ENCODE results near the gene IFNA10. TPM values are rescaled to one million over a fixed set of nuclear protein-coding genes. Genes with fewer than 3 reads are reported as not detected.
"Not testable (repeated sequence)": the region's sequence is repeated elsewhere in the genome, so short reads cannot be mapped to it uniquely, and the experiment has no call there.

Gene IFNA10
- total and polyA plus RNA-seq, 8 donors: not detected

DNA sequence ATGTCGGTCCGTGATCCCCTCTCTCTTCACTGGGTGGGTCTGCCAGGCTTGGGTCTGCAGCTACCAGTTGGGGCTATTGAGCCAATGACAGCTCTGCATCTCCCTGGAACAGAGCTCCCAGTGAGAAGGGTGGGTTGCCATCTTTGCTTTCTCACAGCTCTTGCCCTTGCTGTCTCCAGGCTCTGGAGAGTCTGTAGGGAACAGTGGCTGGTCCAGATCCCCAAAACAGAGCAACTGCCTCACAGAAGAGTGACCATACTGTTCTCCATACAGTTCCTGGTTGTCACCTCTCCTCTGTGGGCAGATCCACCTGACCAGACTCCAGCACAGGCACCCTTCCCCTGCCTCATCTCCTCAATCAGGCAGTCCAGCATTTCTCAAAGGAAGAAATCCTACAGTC is 26.3 kb upstream of the IFNA10 start:
- TF ChIP-seq, protein P1, sequence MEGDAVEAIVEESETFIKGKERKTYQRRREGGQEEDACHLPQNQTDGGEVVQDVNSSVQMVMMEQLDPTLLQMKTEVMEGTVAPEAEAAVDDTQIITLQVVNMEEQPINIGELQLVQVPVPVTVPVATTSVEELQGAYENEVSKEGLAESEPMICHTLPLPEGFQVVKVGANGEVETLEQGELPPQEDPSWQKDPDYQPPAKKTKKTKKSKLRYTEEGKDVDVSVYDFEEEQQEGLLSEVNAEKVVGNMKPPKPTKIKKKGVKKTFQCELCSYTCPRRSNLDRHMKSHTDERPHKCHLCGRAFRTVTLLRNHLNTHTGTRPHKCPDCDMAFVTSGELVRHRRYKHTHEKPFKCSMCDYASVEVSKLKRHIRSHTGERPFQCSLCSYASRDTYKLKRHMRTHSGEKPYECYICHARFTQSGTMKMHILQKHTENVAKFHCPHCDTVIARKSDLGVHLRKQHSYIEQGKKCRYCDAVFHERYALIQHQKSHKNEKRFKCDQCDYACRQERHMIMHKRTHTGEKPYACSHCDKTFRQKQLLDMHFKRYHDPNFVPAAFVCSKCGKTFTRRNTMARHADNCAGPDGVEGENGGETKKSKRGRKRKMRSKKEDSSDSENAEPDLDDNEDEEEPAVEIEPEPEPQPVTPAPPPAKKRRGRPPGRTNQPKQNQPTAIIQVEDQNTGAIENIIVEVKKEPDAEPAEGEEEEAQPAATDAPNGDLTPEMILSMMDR (IDR thresholded peaks at IDR 0.05): no peak
- Histone ChIP-seq H3K27ac (no peak overlapping the region), H3K36me3 (no peaks in the 10 kb centered on the region), H3K27me3 (no peaks in the 10 kb centered on the region), H3K4me1 (no peaks in the 10 kb centered on the region), H3K4me3 (no peak overlapping the region), H3K9me3 (no peaks in the 10 kb centered on the region)
- no peak for ATAC-seq
- DNase-seq: no peak
- intact Hi-C loops (cut with DNase I): no loop called here
- FAIRE-seq: no peak
- 54 to 68% methylated on average over 2 of the region's 2 CpGs for WGBS, 2 donors

DNA sequence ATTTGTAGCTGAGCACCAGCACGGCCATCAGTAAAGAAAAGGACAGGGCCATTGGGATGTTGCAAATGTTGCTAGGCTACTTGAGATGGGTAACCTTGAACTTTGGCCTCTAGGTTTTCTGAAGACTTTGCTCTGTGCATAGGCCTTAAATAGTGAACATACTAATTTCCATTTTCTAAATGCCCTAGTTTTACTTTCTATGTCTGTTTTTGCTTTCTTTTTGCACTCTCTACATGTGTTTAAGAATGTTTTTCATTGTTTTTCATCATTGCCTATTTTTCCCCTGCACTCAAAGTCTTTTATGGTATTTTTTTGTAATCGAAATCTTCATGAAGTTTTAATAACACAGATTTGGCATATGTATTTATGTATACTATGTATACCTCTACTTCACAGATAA is 21.2 kb upstream of the IFNA10 start, which contains the start of gene IFNA17:
Gene IFNA17 (minus strand): TSS at position 101 of the 400 bp plus-strand sequence. CDS start 49 bp downstream, at position 52.
- WGBS, 2 donors: 51 to 78% methylated on average over 2 of the region's 2 CpGs
- H3K27ac ChIP-seq: no peak within 1 kb of the TSS
- no peaks in the 10 kb centered on the region for H3K27me3 ChIP-seq
- FAIRE-seq (no peak), DNase-seq (no peak), ATAC-seq (no peak)
- TF ChIP-seq, protein P1 (IDR thresholded peaks at IDR 0.05): no peak
- intact Hi-C loops (cut with DNase I): no loop called here
- H3K36me3 ChIP-seq: no peaks in the 10 kb centered on the region
- no peaks in the 10 kb centered on the region for H3K4me1 ChIP-seq
- no peaks in the 10 kb centered on the region for H3K9me3 ChIP-seq
- no peak within 1 kb of the TSS for H3K4me3 ChIP-seq

DNA sequence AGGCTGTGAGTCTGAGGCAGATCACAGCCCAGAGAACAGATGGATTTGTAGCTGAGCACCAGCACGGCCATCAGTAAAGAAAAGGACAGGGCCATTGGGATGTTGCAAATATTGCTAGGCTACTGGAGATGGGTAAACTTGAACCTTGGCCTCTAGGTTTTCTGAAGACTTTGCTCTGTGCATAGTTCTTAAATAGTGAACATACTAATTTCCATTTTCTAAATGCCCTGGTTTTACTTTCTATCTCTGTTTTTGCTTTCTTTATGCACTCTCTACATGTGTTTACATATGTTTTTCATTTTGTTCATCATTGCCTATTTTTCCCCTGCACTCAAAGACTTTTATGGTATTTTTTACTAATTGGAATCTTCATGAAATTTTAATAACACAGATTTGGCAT is 10.3 kb upstream of the IFNA10 start, which contains the start of gene IFNA16:
Gene IFNA16 (minus strand): TSS at position 101 of the 400 bp plus-strand sequence. CDS start 6 bp downstream, at position 95.
- DNase-seq; intact Hi-C loops (cut with DNase I); FAIRE-seq; ATAC-seq; H3K27ac ChIP-seq; H3K4me3 ChIP-seq; H3K9me3 ChIP-seq; H3K36me3 ChIP-seq; H3K4me1 ChIP-seq; H3K27me3 ChIP-seq: not testable (repeated sequence)
- WGBS, 2 donors: 62 to 93% methylated on average over 1 of the region's 1 CpG

DNA sequence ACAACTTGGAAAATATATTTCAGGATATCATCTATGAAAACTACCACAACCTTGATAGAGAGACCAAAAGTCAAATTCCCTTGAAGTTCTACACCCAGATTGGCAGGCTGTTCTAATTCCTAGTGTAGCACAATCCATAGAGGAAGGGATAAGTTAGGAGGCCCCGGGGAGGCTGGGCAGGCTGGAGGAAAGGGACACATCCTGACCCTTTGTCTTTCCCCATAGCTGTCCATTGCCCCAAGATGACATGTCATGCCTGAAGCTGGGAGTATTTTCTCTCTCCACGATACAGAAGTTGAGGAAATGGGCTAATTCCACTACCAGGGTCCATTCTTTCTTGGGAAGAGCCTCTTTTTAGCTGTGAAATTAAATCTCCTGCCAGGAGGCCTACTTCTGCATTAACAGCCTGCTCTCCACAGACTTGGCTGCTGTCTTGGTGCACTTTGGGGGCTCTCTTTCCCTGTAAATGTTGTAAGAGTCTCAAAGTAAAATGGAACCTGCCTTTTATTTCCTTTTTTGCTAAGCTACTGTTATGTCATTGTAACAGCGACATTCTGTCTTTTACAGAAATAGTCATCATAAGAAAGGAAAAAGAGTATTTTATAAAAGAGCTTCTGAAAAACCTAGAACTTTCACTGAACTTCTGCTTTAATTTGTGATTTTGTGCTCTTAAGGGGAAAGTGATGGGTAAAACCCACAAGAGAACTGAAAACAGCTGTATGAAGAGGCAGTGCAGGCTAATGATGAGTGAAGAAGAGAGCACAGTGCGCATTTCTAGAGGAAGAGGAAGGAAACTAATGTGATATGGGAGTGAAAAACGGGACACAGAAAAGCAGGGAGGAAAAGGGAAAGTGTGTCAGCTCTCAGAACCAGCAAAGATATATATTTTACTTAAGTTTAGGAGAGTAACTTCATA is 6.7 kb upstream of the IFNA10 start:
- TF ChIP-seq, protein P1 (IDR thresholded peaks at IDR 0.05): peak in 1 of 4 donors; percentile 8
- H3K36me3 ChIP-seq; H3K27ac ChIP-seq; intact Hi-C loops (cut with DNase I); H3K9me3 ChIP-seq; H3K27me3 ChIP-seq; H3K4me1 ChIP-seq; DNase-seq; H3K4me3 ChIP-seq: not testable (repeated sequence)
- peak; percentile 32 for FAIRE-seq
- peak in 1 of 4 donors; percentile 43 for ATAC-seq
- 33 to 40% methylated on average over 4 to 5 of the region's 5 CpGs for WGBS, 2 donors

DNA sequence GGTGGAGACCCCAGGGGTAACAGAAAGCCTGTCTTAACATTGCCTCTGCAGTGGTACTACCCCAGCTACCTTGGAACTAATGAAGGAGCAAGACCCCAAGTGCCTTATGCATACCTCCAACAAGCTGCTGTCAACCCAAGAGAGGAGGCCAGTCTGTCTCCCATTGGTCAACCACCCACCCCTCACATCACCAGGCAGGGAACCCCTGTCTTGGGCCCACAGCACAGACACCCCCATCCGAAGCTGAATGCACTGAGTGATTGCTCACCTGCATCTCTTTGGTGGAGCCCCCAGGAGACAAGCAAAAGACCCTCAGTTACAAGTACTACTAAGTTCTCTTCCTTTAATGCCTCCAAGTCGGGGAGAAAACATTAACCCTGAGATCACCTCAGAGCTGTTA is 5.2 kb upstream of the IFNA10 start:
- FAIRE-seq, ATAC-seq: not testable (repeated sequence)

DNA sequence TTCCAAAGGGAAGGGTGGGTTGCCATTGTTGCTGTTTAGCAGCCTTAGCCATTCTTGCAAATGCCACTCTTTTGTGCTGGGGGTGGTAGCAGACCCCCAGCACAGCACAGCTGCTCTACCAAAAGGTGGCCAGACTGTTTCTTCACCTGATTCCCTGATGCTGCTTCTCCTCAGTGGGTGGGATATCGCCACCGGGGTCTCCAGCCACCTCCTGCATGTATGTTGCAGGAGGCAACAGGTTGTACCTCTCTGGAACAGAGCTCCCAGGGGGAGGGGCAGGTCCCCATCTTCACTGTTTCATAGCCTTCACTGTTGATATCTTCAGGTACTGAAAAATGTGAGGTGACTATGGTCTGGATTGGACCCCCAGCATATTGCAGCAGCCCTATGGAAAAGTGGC is 3.8 kb upstream of the IFNA10 start:
- H3K4me1 ChIP-seq; H3K4me3 ChIP-seq; H3K27me3 ChIP-seq; H3K9me3 ChIP-seq; H3K27ac ChIP-seq; ATAC-seq; FAIRE-seq; intact Hi-C loops (cut with DNase I); DNase-seq; H3K36me3 ChIP-seq: not testable (repeated sequence)
- WGBS, 2 donors: 77 to 92% methylated on average over 2 of the region's 2 CpGs

More for the DNA sequence above, 5.2 kb upstream of the IFNA10 start:
- H3K9me3 ChIP-seq; H3K27ac ChIP-seq; H3K4me1 ChIP-seq; H3K36me3 ChIP-seq; H3K4me3 ChIP-seq; DNase-seq; intact Hi-C loops (cut with DNase I); H3K27me3 ChIP-seq: not testable (repeated sequence)
- WGBS, 2 donors: 44 to 53% methylated on average over 2 of the region's 2 CpGs
